Esophagus squamous epithelium (tissue), 5 donors: Measurements from ENCODE around the gene MINDY4. TPM values are rescaled to one million over a fixed set of nuclear protein-coding genes. Genes with fewer than 3 reads are reported as not detected.

Experiments
- DNase-seq: peaks from one replicate; lab custom pipeline; 2025; lab: John Stamatoyannopoulos, UW
- H3K27ac ChIP-seq, 4 donors: fragments of 200-600 bp; sonication (generic); one replicate each; pipeline ENCODE4 v1.5.1; 2016 to 2019; ENCODE audit warnings: mild to moderate bottlenecking in 1 of 4
- H3K27me3 ChIP-seq, 4 donors: fragments of 200-600 bp; sonication (generic); 1 replicate in 3 of 4; 2 replicates in 1 of 4; pipeline versions ENCODE4 v1.5.1 to v1.6.0; 2017 to 2021; ENCODE audit warnings: antibody characterized with exemption in 1 of 4
- H3K36me3 ChIP-seq, 3 donors: fragments of 200-600 bp; sonication (generic); one replicate each; pipeline ENCODE4 v1.5.1; 2016 to 2019
- H3K4me1 ChIP-seq, 3 donors: fragments of 200-600 bp; sonication (generic); one replicate each; pipeline ENCODE4 v1.5.1; 2017 to 2019
- H3K4me3 ChIP-seq, 4 donors: fragments of 200-600 bp; sonication (generic); 1 replicate in 3 of 4; 2 replicates in 1 of 4; pipeline ENCODE4 v1.5.1; 2016 to 2019; ENCODE audit warnings: mild to moderate bottlenecking in 2 of 4, moderate library complexity in 1 of 4
- H3K9me3 ChIP-seq, 3 donors: fragments of 200-600 bp; sonication (generic); one replicate each; pipeline ENCODE4 v1.5.1; 2016 to 2019
- CTCF ChIP-seq, 6 experiments: fragments of 450-650 bp in 4 of 6; fragments of 200-600 bp in 2 of 6; sonication (generic) in 2 of 6; IDR thresholded peaks; one replicate each; pipeline ENCODE4 v1.5.1; 2016 to 2019; ENCODE audit warnings: antibody characterized with exemption in 6 of 6, mild to moderate bottlenecking in 4 of 6, moderate library complexity in 4 of 6
- POLR2A ChIP-seq, 4 donors: fragments of 450-650 bp; IDR thresholded peaks; one replicate each; pipeline ENCODE4 v1.6.1; 2017; ENCODE audit warnings: antibody characterized with exemption in 4 of 4, mild to moderate bottlenecking in 4 of 4, moderate library complexity in 3 of 4
- WGBS, 2 donors: methylation state at CpG; one replicate each; pipeline ENCODE4 v1.1.5; 2018; 5-methylcytosine and 5-hydroxymethylcytosine counted together
- intact Hi-C: fragments of 100-400 bp; cut with DNase I; formaldehyde crosslinking; loops from one replicate; pipeline ENCODE4 v1.15.0; 2022
- total RNA-seq, 4 donors: library from RNA; depleted of rRNA; stranded (reverse); fragments of >200 nt; gene quantifications; one replicate each; pipeline ENCODE4 v1.1.0, GENCODE V29; 2016
- donor health status: DM: yes; HTN: yes; CAD: no.

Gene MINDY4
- total RNA-seq, 4 donors from 2014 or later: 2.5 to 6.3 (median 3.3) TPM

GRCh38 chr7:30871655-30872054 is 100.4 kb downstream of the MINDY4 start:
- TF ChIP-seq POLR2A (IDR thresholded peaks at IDR 0.05): no peak
- TF ChIP-seq CTCF (IDR thresholded peaks at IDR 0.05): no peak
- WGBS, 2 donors: 95 to 100% methylated on average over 1 to 4 of the region's 5 CpGs
- Histone ChIP-seq H3K36me3 (peaks cover 0 to 51% (median 8%) of the 10 kb centered on the region in 3 donors), H3K4me3 (no peak overlapping the region), H3K9me3 (no peaks in the 10 kb centered on the region), H3K27me3 (no peaks in the 10 kb centered on the region), H3K27ac (no peak overlapping the region), H3K4me1 (peaks cover 0 to 31% (median 4%) of the 10 kb centered on the region in 3 donors)
- no peak for DNase-seq
- intact Hi-C loops: no loop called here

- H3K27ac ChIP-seq: no peak overlapping the region
Observed at GRCh38 chr7:30873207-30873606, 102.0 kb downstream of the MINDY4 start.

GRCh38 chr7:30873656-30874055 is 102.4 kb downstream of the MINDY4 start:
- no peak overlapping the region for H3K4me3 ChIP-seq
- H3K27me3 ChIP-seq: no peaks in the 10 kb centered on the region
- intact Hi-C loops: no loop called here
- H3K4me1 ChIP-seq: peaks cover 0 to 21% (median 4%) of the 10 kb centered on the region in 3 donors
- WGBS, 2 donors: 74 to 91% methylated on average over 5 to 6 of the region's 6 CpGs
- peaks cover 0 to 51% (median 8%) of the 10 kb centered on the region in 3 donors for H3K36me3 ChIP-seq
- DNase-seq: no peak
- H3K9me3 ChIP-seq: no peaks in the 10 kb centered on the region
- H3K27ac ChIP-seq: no peak overlapping the region
- no peak for TF ChIP-seq CTCF (IDR thresholded peaks at IDR 0.05)
- TF ChIP-seq POLR2A (IDR thresholded peaks at IDR 0.05): no peak

More at GRCh38 chr7:30873207-30873606, 102.0 kb downstream of the MINDY4 start:
- no peak for TF ChIP-seq CTCF (IDR thresholded peaks at IDR 0.05)
- no peak for TF ChIP-seq POLR2A (IDR thresholded peaks at IDR 0.05)
- H3K27me3 ChIP-seq: no peaks in the 10 kb centered on the region
- peaks cover 0 to 51% (median 8%) of the 10 kb centered on the region in 3 donors for H3K36me3 ChIP-seq
- intact Hi-C loops: no loop called here
- 100% methylated on average over 1 of the region's 2 CpGs; no CpG with 5 or more reads in 1 of the 2 donors for WGBS, 2 donors
- peaks cover 0 to 22% (median 4%) of the 10 kb centered on the region in 3 donors for H3K4me1 ChIP-seq
- no peaks in the 10 kb centered on the region for H3K9me3 ChIP-seq
- H3K4me3 ChIP-seq: no peak overlapping the region
- DNase-seq: no peak

DNA sequence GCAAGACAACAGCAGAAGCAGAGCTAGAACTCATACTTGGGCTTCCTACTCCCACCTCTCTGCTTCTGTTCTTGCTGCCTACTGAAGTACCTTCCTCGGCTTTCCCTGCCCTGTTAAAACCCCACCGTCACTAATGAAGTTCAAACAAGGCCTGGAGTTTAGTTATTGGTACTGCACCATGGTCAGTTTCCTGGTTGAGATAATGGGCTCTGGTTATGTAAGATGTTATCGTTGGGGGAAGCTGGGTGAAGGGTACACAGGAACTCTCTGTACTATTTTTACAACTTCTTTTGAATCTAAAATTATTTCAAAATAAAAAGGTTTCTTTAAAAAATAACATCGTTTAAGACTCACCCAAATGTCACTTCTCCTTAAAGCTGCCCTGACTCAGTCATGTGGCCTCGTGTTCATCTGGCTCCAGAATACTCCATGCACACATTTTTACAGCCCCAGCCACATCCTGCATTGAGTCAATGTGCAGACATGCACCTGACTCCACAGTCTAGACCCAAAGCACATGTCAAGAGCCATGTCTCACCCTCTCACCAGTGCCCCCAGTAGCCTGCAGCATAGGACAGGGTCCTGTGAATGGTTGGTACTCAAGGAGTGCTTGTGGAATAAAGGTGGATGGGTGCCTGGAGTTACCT is 103.6 kb downstream of the MINDY4 start:
- Histone ChIP-seq H3K36me3 (peaks cover 0 to 51% (median 8%) of the 10 kb centered on the region in 3 donors), H3K4me3 (no peak overlapping the region), H3K27me3 (no peaks in the 10 kb centered on the region), H3K27ac (no peak overlapping the region), H3K9me3 (no peaks in the 10 kb centered on the region), H3K4me1 (peaks cover 0 to 12% (median 0%) of the 10 kb centered on the region in 3 donors)
- no peak for DNase-seq
- intact Hi-C loops: no loop called here
- TF ChIP-seq POLR2A (IDR thresholded peaks at IDR 0.05) (no peak), CTCF (IDR thresholded peaks at IDR 0.05) (no peak)
- 76 to 85% methylated on average over 5 of the region's 5 CpGs for WGBS, 2 donors

DNA sequence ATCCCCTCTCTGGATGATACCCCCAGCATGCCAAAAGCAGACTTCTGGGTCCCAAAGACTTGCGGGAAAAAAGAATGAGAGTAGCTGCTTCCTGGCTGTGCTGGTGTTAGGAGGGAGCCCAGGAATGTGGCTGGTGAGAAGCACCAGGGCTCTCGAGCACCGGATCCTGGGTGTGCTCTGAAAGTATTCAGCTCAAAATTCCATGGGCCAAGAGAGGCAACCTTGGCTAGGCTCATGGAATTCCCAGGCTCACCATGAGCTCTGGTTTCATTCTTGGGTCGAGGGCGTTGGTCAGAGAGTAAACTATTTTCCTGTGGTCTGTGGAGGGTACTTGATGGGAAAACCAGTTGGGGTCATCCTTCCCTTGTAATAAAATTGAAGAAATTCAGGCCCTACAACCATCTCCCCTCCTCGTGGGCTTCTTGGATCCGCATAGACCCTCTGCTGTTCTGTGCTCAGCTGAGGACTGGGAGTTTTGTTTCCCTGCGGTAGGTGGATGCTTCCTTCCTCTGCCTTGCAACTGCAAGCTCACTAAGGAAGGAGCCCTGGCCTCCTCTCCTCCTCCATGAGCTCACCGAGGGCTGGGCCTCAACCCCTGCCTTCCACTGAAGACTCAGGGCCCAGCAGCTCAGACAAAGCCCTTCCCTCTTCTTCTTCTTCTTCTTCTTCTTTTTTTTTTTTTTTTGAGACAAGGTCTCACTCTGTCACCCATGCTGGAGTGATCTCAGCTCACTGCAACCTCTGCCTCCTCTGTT is 106.0 kb downstream of the MINDY4 start:
- intact Hi-C loops: no loop called here
- peaks cover 0 to 42% (median 7%) of the 10 kb centered on the region in 3 donors for H3K36me3 ChIP-seq

More for the DNA sequence above, 106.0 kb downstream of the MINDY4 start:
- Histone ChIP-seq H3K9me3 (no peaks in the 10 kb centered on the region), H3K27ac (no peak overlapping the region), H3K4me3 (no peak overlapping the region), H3K27me3 (no peaks in the 10 kb centered on the region), H3K4me1 (no peaks in the 10 kb centered on the region)
- DNase-seq: no peak
- no peak for TF ChIP-seq POLR2A (IDR thresholded peaks at IDR 0.05)
- no peak for TF ChIP-seq CTCF (IDR thresholded peaks at IDR 0.05)
- 79 to 87% methylated on average over 7 to 9 of the region's 9 CpGs for WGBS, 2 donors
